Stimulated activated CD8-positive, alpha-beta memory T cell treated with anti-CD3 and anti-CD28 coated beads, Interleukin-7, amount 100 ng/mL, for 24 hours (primary cell): Measurements from ENCODE around the gene CNTN4.

Experiments
- DNase-seq: peaks from one replicate; pipeline ENCODE4 v3.0.0-alpha.2; 2020; ENCODE audit warnings: low read depth

The CNTN4 gene

DNA sequence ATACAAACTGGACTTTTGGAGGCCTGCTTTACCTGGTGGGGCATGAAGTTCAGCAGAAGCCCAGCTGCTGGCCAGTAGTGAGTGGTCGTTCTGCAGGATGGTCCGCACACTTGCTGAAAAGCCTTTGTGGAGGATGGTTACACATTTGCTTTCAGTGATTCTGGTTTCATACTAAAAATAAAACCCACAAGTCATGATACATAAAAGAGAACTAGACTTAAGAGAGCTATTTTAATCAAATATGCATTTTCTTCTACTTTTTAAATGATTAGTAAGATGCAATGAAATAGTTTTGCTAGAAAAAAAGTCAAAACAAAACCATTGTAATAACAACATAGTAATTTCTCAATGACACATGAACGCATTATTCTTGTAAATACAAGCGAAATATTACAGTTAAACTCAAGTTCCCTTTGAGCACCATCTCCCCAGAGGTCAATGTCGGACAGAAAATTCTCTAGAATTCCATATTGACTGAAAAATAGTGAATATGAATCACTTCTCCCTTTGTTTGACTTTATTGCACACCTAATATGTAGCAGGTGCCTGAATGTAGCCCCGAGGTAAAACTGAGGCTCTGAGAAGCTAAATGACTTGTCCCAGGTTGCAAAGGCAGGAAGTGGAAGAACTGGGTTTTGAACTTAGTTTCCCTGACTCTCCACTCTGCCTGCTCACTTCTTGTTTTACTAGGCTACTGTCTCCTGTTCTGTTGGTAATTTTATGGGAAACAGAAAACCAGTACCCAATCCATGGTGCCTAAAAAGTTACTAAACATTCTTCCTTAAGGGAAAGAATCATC lies 1003.2 kb downstream of the CNTN4 start:
- no peak for DNase-seq

GRCh38 chr3:3102751-3103150 lies 1004.1 kb downstream of the CNTN4 start:
- DNase-seq: no peak

- no peak for DNase-seq
These were observed 1006.6 kb downstream of the CNTN4 start for GRCh38 chr3:3105246-3105645.

GRCh38 chr3:3105815-3106214 lies 1007.1 kb downstream of the CNTN4 start:
- no peak for DNase-seq

GRCh38 chr3:3107181-3107580 lies 1008.5 kb downstream of the CNTN4 start:
- no peak for DNase-seq
